NCI-H1436 (cell line): Measurements from ENCODE around the gene NPAS2.

Experiments
- DNase-seq: peaks from one replicate; lab custom pipeline; 2025; lab: John Stamatoyannopoulos, UW

NPAS2 gene

GRCh38 chr2:100940240-100940639 lies 120.3 kb downstream of the NPAS2 start:
- DNase-seq: no peak

GRCh38 chr2:100940766-100941645 lies 121.1 kb downstream of the NPAS2 start:
- no peak for DNase-seq

GRCh38 chr2:100941646-100942240 lies 121.8 kb downstream of the NPAS2 start:
- no peak for DNase-seq

GRCh38 chr2:100944617-100945432 lies 124.9 kb downstream of the NPAS2 start:
- no peak for DNase-seq

GRCh38 chr2:100945433-100945740 lies 125.4 kb downstream of the NPAS2 start:
- no peak for DNase-seq

- no peak for DNase-seq
Observed at GRCh38 chr2:100945930-100946607, 126.1 kb downstream of the NPAS2 start.

- no peak for DNase-seq
Observed at GRCh38 chr2:100948942-100949811, 129.2 kb downstream of the NPAS2 start.

- DNase-seq: no peak
Observed at GRCh38 chr2:100952512-100952911, 132.6 kb downstream of the NPAS2 start.

- no peak for DNase-seq
Observed at GRCh38 chr2:100953406-100954043, 133.6 kb downstream of the NPAS2 start.

- DNase-seq: no peak
Observed at GRCh38 chr2:100954044-100954420, 134.1 kb downstream of the NPAS2 start.

- no peak for DNase-seq
Observed at GRCh38 chr2:100955226-100955625, 135.3 kb downstream of the NPAS2 start.

- no peak for DNase-seq
Observed at GRCh38 chr2:100956081-100956480, 136.1 kb downstream of the NPAS2 start.

- DNase-seq: no peak
Observed at GRCh38 chr2:100957996-100958653, 138.2 kb downstream of the NPAS2 start.

GRCh38 chr2:100959225-100959880 lies 139.4 kb downstream of the NPAS2 start:
- DNase-seq: no peak

GRCh38 chr2:100960688-100961087 lies 140.7 kb downstream of the NPAS2 start:
- DNase-seq: no peak

- no peak for DNase-seq
Observed at GRCh38 chr2:100962366-100963025, 142.6 kb downstream of the NPAS2 start.

- no peak for DNase-seq
Observed at GRCh38 chr2:100963026-100963375, 143.1 kb downstream of the NPAS2 start.

- no peak for DNase-seq
Observed at GRCh38 chr2:100964222-100964621, 144.3 kb downstream of the NPAS2 start.

GRCh38 chr2:100964681-100965169 lies 144.8 kb downstream of the NPAS2 start:
- no peak for DNase-seq
